Spleen (tissue), 11 donors: Measurements from ENCODE around the gene VPS35L. TPM values are rescaled to one million over a fixed set of nuclear protein-coding genes. Genes with fewer than 3 reads are reported as not detected.

Source experiments
- DNase-seq: peaks from one replicate; pipeline ENCODE4 v3.0.0-alpha.2; 2020
- H3K27ac ChIP-seq, 8 donors: fragments of 200-600 bp; sonication (generic) in 7 of 8; 1 replicate in 4 of 8; 2 replicates in 4 of 8; pipeline versions ENCODE4 v1.5.0 to v1.8.0; 2016 to 2021; ENCODE audit warnings: inconsistent platforms in 4 of 8, mild to moderate bottlenecking in 4 of 8, moderate library complexity in 1 of 8
- H3K27me3 ChIP-seq, 7 donors: fragments of 200-600 bp; sonication (generic) in 6 of 7; replicated peaks in 1 of 7; 1 replicate in 4 of 7; 2 replicates in 3 of 7; pipeline versions ENCODE4 v1.5.0 to v1.8.0; 2016 to 2021; ENCODE audit warnings: inconsistent platforms in 3 of 7, mild to moderate bottlenecking in 1 of 7
- H3K36me3 ChIP-seq, 6 donors: fragments of 200-600 bp; sonication (generic) in 5 of 6; 1 replicate in 4 of 6; 2 replicates in 2 of 6; pipeline versions ENCODE4 v1.5.0 to v1.8.0; 2016 to 2021; ENCODE audit warnings: inconsistent platforms in 2 of 6
- H3K4me1 ChIP-seq, 6 donors: fragments of 200-600 bp; sonication (generic) in 5 of 6; 1 replicate in 3 of 6; 2 replicates in 3 of 6; pipeline versions ENCODE4 v1.5.0 to v1.8.0; 2016 to 2021; ENCODE audit warnings: inconsistent platforms in 3 of 6
- H3K4me3 ChIP-seq, 8 donors: fragments of 200-600 bp; sonication (generic) in 7 of 8; 1 replicate in 4 of 8; 2 replicates in 4 of 8; pipeline versions ENCODE4 v1.5.0 to v1.8.0; 2016 to 2021; ENCODE audit warnings: inconsistent platforms in 4 of 8, mild to moderate bottlenecking in 4 of 8, moderate library complexity in 2 of 8
- H3K9me3 ChIP-seq, 8 donors: fragments of 200-600 bp; sonication (generic) in 7 of 8; 1 replicate in 4 of 8; 2 replicates in 4 of 8; pipeline versions ENCODE4 v1.5.0 to v1.8.0; 2016 to 2021; ENCODE audit warnings: inconsistent platforms in 4 of 8
- CTCF ChIP-seq, 11 experiments: fragments of 200-600 bp in 7 of 11; fragments of 450-650 bp in 4 of 11; sonication (generic) in 4 of 11; IDR thresholded peaks in 8 of 11; conservative IDR thresholded peaks in 3 of 11; 1 replicate in 7 of 11; 2 replicates in 4 of 11; pipeline versions ENCODE4 v1.4.0 to v1.8.0; 2016 to 2021; ENCODE audit warnings: antibody characterized with exemption in 11 of 11, inconsistent platforms in 4 of 11, mild to moderate bottlenecking in 1 of 11
- POLR2A ChIP-seq, 3 donors: fragments of 450-650 bp; IDR thresholded peaks; one replicate each; pipeline ENCODE4 v1.5.1; 2017; ENCODE audit warnings: antibody characterized with exemption in 3 of 3, mild to moderate bottlenecking in 1 of 3
- POLR2AphosphoS5 ChIP-seq, 3 donors: sonication (generic); formaldehyde crosslinking; IDR thresholded peaks; one replicate each; pipeline ENCODE4 v1.5.1; 2017; ENCODE audit warnings: antibody characterized with exemption in 3 of 3
- WGBS, 5 donors: extraction: QIAGEN DNeasy Blood & Tissue Kit in 3 of 5; methylation state at CpG; one replicate each; pipeline versions ENCODE4 v1.1.5 to v1.1.7; 2013 to 2018; 5-methylcytosine and 5-hydroxymethylcytosine counted together
- intact Hi-C: fragments of 100-400 bp; cut with DNase I; formaldehyde crosslinking; loops from one replicate; pipeline ENCODE4 v1.15.0; 2023; ENCODE audit warnings: low total_unique reads
- polyA plus RNA-seq, 3 donors: library from polyadenylated mRNA; stranded (reverse); fragments of 200-250 nt; gene quantifications; one replicate each; pipeline ENCODE4 v1.2.1, GENCODE V29; 2013
- total RNA-seq, 7 donors: library from RNA; depleted of rRNA in 3 of 7; stranded (reverse); fragments of >200 nt in 3 of 7; fragmentation: NEBNext Ultra II Directional in 4 of 7; extraction: Animal tissue kit (Norgen Biotek cat#: 25700) in 4 of 7; gene quantifications; one replicate each; pipeline versions ENCODE4 v1.1.0 to v1.2.1, GENCODE V29; 2016 to 2021
- donor health status: healthy with polysubstance abuse.
- donor health status: DM: no; HTN: no; CAD: no; lungs with moderate emphysema.
- donor health status: DM: no; HTN: no; CAD: no.
- donor health status: Bipolar disorder and iron deficiency.
- donor health status: healthy.
- donor health status: DM: no; HTN: no; CAD: no.
- donor health status: DM: yes; HTN: yes; CAD: no.

Gene VPS35L
- total and polyA plus RNA-seq, 10 donors = 22.9 to 76.1 (median 58.0) TPM

DNA sequence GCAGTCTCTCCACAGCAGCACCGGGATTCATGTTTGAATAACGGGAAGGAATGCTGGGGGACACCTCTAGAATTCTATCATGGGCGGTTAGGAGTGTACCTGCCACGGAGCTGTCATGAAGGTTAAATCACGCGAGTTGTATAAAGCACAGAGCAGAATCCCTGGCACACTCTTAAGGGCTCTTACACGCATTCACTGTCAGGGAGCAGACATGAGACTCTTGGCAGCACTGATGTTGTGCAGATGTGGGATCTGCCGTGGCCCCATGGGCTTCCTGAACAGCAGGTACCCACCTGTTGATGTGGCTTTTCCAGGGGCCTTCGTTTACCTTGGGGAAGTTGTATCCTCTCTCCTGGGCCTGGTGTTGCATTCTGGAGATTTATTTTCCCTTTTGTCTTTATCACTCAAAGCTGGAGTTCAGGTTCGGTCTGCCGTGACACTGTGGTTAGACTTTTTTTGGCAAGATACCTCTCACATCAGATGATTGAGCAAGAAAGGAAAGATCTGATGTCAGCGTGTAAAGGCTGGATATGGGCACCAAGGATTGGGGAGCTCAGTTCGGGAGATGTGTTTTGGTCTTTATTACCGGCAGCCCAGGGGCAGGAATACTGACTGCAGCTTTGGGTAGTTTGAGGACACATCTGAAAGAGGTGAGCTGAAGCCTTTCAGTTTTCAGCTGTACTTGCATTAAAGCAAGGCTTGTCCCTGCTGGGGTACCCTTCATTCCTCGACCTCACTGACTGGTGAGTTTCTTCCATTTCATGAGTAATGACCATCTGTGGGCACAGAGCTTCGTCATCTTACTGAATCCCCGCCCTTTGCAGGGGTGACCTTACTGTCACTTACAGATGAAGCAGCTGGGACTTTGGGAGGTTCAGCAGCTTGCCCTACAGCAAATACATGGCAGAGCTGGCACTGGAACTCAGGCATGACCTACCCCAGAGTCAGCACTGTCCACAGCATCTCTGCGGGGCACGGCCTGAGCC, 143.3 kb downstream of the VPS35L start:
- WGBS, 5 donors = 85 to 91% (median 89%) methylated on average over 19 of the region's 19 CpGs
- intact Hi-C loops = no loop called here
- Histone ChIP-seq H3K27ac (peak overlapping the region in 6 of 8 donors; percentile 46 to 74 (median 69)), H3K4me1 (peaks cover 27 to 38% (median 31%) of the 10 kb centered on the region in 6 donors), H3K9me3 (no peaks in the 10 kb centered on the region), H3K27me3 (no peaks in the 10 kb centered on the region), H3K36me3 (peaks cover 0 to 82% (median 44%) of the 10 kb centered on the region in 6 donors), H3K4me3 (no peak overlapping the region)
- TF ChIP-seq POLR2AphosphoS5 (IDR thresholded peaks at IDR 0.05) (no peak), POLR2A (IDR thresholded peaks at IDR 0.05) (no peak), CTCF (IDR thresholded peaks at IDR 0.05 in 8 of 11, conservative IDR thresholded peaks at IDR 0.05 in 3 of 11) (no peak)
- no peak for DNase-seq

GRCh38 chr16:19699472-19699871, 144.0 kb downstream of the VPS35L start:
- Histone ChIP-seq H3K27me3 (no peaks in the 10 kb centered on the region), H3K27ac (no peak overlapping the region)
- intact Hi-C loops = no loop called here

GRCh38 chr16:19700319-19700781, 144.8 kb downstream of the VPS35L start:
- Histone ChIP-seq H3K27ac (no peak overlapping the region), H3K27me3 (no peaks in the 10 kb centered on the region), H3K4me1 (peaks cover 27 to 36% (median 29%) of the 10 kb centered on the region in 6 donors), H3K36me3 (peaks cover 0 to 85% (median 51%) of the 10 kb centered on the region in 6 donors), H3K9me3 (no peaks in the 10 kb centered on the region), H3K4me3 (no peak overlapping the region)
- WGBS, 5 donors = 84 to 92% (median 87%) methylated on average over 6 of the region's 6 CpGs
- DNase-seq = peak; percentile 28
- intact Hi-C loops = no loop called here
- no peak for TF ChIP-seq POLR2A (IDR thresholded peaks at IDR 0.05)
- TF ChIP-seq CTCF (IDR thresholded peaks at IDR 0.05 in 8 of 11, conservative IDR thresholded peaks at IDR 0.05 in 3 of 11) = no peak
- TF ChIP-seq POLR2AphosphoS5 (IDR thresholded peaks at IDR 0.05) = no peak

More at GRCh38 chr16:19699472-19699871, 144.0 kb downstream of the VPS35L start:
- Histone ChIP-seq H3K36me3 (peaks cover 0 to 82% (median 43%) of the 10 kb centered on the region in 6 donors), H3K4me1 (peaks cover 27 to 38% (median 31%) of the 10 kb centered on the region in 6 donors), H3K4me3 (no peak overlapping the region), H3K9me3 (no peaks in the 10 kb centered on the region)
- DNase-seq = peak; percentile 35
- 95 to 100% (median 98%) methylated on average over 7 to 8 of the region's 8 CpGs for WGBS, 5 donors
- TF ChIP-seq CTCF (IDR thresholded peaks at IDR 0.05 in 8 of 11, conservative IDR thresholded peaks at IDR 0.05 in 3 of 11) (no peak), POLR2AphosphoS5 (IDR thresholded peaks at IDR 0.05) (no peak), POLR2A (IDR thresholded peaks at IDR 0.05) (no peak)

GRCh38 chr16:19701091-19701490, 145.6 kb downstream of the VPS35L start:
- no peak for DNase-seq
- H3K4me3 ChIP-seq = no peak overlapping the region
- H3K36me3 ChIP-seq = peaks cover 0 to 92% (median 56%) of the 10 kb centered on the region in 6 donors
- 91 to 97% (median 94%) methylated on average over 3 of the region's 3 CpGs for WGBS, 5 donors
- H3K4me1 ChIP-seq = peaks cover 20 to 30% (median 22%) of the 10 kb centered on the region in 6 donors
- intact Hi-C loops = no loop called here
- TF ChIP-seq CTCF (IDR thresholded peaks at IDR 0.05 in 8 of 11, conservative IDR thresholded peaks at IDR 0.05 in 3 of 11) (no peak), POLR2AphosphoS5 (IDR thresholded peaks at IDR 0.05) (no peak), POLR2A (IDR thresholded peaks at IDR 0.05) (no peak)
- no peak overlapping the region for H3K27ac ChIP-seq
- H3K27me3 ChIP-seq = no peaks in the 10 kb centered on the region
- H3K9me3 ChIP-seq = no peaks in the 10 kb centered on the region
